VCaP (cell line): Measurements from ENCODE around the gene YWHAB.

Experiments used
- H3K27ac ChIP-seq: fragments of 450-650 bp; 2 replicates; pipeline ENCODE4 v1.5.1; 2017
- TF ChIP-seq, protein P1 (sequence below): fragments of 450-650 bp; conservative IDR thresholded peaks from 2 replicates; pipeline ENCODE4 v1.5.1; 2017; ENCODE audit warnings: mild to moderate bottlenecking, moderate library complexity

YWHAB gene

DNA sequence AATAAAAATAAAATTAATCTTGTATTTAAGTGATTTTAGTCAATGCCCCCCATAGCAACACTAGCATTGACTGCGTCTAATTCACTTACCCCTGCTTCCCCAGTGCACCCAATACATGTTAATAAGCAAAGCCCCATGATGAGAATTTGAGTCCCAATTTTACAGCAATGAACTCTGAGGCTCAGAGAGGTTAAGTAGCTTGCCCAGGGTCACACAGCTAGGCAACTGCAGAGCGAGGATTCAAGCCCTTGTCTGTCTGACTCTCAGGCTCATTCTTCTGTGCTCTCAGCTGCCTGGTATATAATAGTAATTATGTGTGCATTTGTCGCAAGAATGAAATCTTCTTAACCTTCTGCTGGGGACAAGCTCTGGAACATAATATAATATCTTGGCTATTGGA, 32.8 kb downstream of the YWHAB start:
- TF ChIP-seq, protein P1, sequence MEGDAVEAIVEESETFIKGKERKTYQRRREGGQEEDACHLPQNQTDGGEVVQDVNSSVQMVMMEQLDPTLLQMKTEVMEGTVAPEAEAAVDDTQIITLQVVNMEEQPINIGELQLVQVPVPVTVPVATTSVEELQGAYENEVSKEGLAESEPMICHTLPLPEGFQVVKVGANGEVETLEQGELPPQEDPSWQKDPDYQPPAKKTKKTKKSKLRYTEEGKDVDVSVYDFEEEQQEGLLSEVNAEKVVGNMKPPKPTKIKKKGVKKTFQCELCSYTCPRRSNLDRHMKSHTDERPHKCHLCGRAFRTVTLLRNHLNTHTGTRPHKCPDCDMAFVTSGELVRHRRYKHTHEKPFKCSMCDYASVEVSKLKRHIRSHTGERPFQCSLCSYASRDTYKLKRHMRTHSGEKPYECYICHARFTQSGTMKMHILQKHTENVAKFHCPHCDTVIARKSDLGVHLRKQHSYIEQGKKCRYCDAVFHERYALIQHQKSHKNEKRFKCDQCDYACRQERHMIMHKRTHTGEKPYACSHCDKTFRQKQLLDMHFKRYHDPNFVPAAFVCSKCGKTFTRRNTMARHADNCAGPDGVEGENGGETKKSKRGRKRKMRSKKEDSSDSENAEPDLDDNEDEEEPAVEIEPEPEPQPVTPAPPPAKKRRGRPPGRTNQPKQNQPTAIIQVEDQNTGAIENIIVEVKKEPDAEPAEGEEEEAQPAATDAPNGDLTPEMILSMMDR: no peak
- no peak overlapping the region for H3K27ac ChIP-seq

DNA sequence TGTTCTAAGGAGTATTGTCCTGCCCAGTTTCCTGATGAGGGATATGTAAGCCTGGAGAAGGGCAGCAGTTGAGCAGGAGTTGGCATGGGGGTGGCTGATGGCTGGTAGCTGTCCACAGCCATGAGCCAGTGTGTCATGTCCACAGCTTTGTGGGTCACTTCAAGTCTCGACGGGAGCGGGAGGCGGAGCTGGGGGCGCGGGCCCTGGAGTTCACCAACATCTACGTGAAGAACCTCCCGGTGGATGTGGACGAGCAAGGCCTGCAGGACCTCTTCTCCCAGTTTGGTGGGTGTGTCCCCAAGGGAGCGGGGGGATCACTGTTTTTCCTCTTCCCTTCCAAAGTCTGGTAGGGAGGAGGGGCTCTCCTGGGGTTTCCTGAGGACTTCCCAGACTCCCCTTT, 33.3 kb downstream of the YWHAB start:
- no peak overlapping the region for H3K27ac ChIP-seq
- TF ChIP-seq, protein P1: no peak

DNA sequence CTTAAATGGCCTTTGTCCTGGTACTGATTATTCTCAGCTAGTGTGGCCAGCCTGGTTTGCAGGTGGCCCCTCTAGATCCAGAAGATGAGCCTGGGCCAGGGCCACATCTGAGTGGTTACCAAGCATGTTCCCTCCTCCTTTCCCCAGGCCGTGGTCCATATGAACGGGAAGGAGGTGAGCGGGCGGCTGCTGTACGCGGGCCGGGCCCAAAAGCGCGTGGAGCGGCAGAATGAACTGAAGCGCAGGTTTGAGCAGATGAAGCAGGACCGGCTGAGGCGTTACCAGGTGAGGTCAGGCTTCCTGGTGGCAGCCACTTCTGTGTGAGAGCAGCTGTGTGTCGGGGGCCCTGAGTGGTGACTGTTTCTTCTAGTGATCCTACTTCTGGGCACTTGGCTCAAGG, 35.9 kb downstream of the YWHAB start:
- no peak overlapping the region for H3K27ac ChIP-seq
- TF ChIP-seq, protein P1: no peak

DNA sequence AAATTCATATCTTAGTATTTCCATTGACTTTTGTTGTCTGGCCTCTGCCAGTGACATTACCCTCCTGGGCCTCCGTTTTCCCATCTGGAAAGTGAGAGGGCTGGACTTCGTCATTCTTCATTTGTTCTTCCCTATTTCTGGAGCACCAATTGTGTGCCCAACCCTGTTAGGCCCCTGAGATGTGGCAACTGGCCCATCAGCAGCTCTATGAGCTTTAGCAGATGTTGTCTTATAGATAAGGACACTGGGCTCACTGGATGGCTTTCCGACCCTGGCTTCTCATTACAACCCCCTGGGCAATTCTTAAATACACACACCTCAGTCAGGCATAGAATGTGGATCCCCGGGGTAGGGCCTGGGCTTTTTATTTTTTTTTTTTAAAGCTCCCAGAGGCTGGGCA, 39.0 kb downstream of the YWHAB start:
- H3K27ac ChIP-seq: no peak overlapping the region
- TF ChIP-seq, protein P1: no peak

DNA sequence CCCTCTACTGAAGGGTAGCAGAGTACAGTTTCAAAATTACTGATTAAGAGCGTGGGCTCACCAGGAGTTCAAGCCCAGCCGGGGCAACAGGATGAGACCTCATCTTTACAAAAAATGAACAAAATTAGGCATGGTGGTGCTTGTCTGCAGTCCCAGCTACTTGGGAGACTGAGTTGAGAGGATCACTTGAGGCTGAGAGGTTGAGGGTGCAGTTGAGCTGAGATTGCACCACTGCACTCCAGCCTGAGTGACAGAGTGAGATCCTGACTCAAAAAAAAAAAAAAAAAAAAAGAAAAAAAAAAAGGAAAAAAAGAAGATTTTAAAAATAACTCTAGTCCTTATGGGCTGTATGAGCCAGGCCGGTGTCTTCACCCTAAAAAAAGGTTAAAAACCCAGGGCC, 43.1 kb downstream of the YWHAB start:
- H3K27ac ChIP-seq: no peak overlapping the region

DNA sequence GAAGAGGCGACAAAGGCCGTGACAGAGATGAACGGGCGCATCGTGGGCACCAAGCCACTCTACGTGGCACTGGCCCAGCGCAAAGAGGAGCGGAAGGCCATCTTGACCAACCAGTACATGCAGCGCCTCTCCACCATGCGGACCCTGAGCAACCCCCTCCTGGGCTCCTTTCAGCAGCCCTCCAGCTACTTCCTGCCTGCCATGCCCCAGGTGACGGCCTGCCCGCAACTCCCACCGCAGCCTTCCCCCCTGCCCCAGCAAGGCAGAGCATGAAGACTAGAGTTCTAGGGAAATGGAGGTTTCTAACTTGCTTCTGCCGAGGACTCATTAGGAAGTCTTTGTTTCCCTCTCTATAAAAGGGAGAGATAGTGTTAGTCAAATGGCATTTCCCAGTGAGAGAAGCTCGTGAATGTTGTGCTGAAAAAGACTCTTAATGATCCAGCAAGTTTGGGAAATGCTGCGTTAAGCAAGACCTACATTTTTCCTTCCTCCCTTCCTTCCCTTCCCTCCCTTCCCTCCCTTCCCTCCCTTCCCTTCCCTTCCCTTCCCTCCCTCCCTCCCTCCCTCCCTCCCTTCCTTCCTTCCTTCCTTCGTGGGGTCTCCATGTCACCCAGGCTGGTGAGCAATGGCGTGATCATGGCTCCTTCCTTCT, 45.1 kb downstream of the YWHAB start:
- TF ChIP-seq, protein P1: no peak
- H3K27ac ChIP-seq: no peak overlapping the region

More for the DNA sequence above, 43.1 kb downstream of the YWHAB start:
- TF ChIP-seq, protein P1: no peak

DNA sequence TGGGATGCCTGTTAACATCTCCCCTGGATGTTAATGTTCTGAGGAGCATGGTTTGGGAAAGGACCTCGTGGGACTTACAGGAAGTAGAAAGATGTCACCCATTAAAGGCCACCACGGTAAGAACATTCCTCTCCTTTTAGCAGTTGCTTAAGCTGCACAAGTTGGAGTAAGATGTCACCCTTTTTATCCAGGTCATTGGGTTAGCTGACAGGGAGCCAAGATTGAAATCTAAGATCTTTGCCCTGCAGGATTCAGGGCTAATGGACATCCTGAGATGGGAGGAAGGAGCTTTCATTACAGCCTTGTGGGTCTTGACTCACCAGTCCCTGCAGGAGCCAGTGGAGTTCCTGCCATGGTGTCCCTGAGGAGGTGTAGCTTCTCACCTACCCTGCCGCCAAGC, 46.4 kb downstream of the YWHAB start:
- TF ChIP-seq, protein P1: no peak
- no peak overlapping the region for H3K27ac ChIP-seq
